SH-SY5Y (cell line): Measurements from ENCODE around the gene LSM12.

ENCODE experiments used
- GATA2 ChIP-seq: IDR thresholded peaks from 2 replicates; pipeline ENCODE4 v1.6.1; 2011; ENCODE audit warnings: mild to moderate bottlenecking, low read depth, low read length
- GATA3 ChIP-seq: IDR thresholded peaks from 2 replicates; pipeline ENCODE4 v1.6.1; 2011; ENCODE audit warnings: low read depth, mild to moderate bottlenecking, low read length, moderate library complexity

DNA sequence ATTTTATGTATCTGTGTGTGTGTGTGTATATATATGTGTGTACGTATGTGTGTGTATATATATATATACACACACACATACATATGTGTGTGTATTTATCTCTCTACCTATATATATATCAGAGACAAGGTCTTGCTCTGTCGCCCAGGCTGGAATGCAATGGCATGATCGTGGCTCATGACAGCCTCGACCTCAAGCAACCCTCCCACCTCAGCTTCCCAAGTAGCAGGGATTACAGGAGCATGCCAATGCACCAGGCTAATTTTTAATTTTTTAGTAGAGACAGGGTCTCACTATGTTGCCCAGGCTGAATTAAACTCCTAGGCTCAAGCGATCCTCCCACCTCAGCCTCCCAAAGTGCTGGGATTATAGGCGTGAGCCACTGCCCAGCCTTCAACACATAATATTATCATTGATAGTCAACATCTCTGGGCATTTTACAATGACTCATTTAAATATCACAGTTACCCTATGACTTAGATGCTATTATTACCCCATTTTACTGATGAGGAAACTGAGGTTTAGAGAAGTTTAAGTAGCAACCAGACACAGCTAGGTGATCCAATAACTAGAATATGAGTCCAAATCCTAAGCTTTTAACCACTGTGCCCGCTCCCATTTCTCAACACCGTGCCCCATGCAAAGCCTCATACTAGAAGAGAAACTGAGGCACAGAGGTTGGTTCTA lies 28.4 kb upstream of the LSM12 start:
- TF ChIP-seq GATA2 (no peak), GATA3 (no peak)
